ENCODE results near the gene RNF34.

RNF34 gene

GRCh38 chr12:121468499-121468801 lies 68.5 kb downstream of the RNF34 start:
- DNase-seq, result no peak

DNA sequence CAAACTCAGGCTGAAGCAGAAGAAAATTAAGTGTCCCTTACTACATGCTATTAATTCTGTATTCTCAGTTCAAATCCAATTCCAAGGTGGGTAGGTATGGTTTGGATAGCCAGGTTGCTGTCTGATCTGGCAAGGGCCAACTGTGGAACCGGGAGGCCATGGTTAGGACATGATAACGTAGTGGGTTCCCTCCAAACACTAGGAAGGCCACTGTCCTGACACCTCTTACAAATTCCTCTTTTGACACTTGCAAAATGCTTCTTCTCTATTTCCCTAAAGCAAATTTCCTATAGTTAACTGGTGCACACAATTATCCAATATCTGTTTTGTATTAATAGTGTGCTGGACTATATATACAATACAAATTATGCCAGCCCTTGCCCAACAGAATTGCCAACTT lies 70.8 kb downstream of the RNF34 start:
- no peak for DNase-seq

- DNase-seq, result no peak
Observed at GRCh38 chr12:121472150-121472905, 72.4 kb downstream of the RNF34 start.

Data from NCI-H146 (cell line).